Stimulated activated CD4-positive, alpha-beta T cell treated with anti-CD3 and anti-CD28 coated beads, Interleukin-2, amount 100 ng/mL, for 4 hours (primary cell): ENCODE data around the gene NCF4.

Experiments used
- DNase-seq: peaks from one replicate; pipeline ENCODE4 v3.0.0-alpha.2; 2020; ENCODE audit warnings: low read depth

The NCF4 gene

GRCh38 chr22:36864454-36865215 is 3.8 kb downstream of the NCF4 start:
- no peak for DNase-seq

DNA sequence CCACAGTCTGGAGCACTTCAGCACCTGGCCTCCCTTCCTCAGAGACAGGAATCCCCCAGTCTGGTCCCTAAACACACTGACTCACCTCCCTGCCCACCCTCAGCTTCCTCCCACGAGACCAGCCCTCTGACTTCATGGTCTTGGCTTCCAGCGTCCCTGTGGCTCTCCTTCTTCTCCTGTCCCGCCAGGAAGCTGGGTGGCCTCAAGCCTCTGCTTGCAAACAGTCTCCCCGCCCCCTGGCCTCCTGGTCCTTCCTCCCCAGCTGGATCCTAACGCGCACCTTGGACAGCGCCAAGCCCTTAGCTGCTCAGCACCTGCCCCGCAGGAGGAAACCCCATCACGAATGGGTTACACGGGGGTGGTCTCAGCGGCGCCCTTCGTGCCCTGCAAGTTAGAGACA is 4.5 kb downstream of the NCF4 start:
- no peak for DNase-seq

DNA sequence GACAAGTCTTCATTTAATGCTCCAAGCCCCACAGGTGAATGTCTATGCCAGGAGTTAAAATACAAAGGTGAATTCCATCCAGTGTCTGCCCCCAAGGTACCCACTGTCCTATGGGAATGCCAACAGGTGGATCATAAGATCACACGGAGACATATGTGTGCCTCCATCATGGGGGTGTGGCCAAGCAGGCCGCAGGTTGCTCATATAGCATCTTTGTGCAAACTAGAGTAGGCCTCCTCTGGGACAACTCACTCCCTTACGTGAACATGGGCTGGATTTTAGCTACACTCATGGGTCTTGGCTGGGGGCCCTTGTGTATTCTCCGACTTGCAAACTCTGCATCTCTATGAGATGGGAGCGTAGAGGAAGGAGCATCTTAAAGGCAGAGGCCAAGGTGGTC is 6.9 kb downstream of the NCF4 start:
- DNase-seq, result no peak

GRCh38 chr22:36868546-36869181 is 7.9 kb downstream of the NCF4 start:
- no peak for DNase-seq

GRCh38 chr22:36870250-36870649 is 9.4 kb downstream of the NCF4 start:
- DNase-seq, result no peak

GRCh38 chr22:36871669-36872081 is 10.9 kb downstream of the NCF4 start:
- DNase-seq, result no peak

GRCh38 chr22:36872084-36872483 is 11.3 kb downstream of the NCF4 start:
- no peak for DNase-seq

GRCh38 chr22:36872866-36873498 is 12.2 kb downstream of the NCF4 start:
- DNase-seq, result no peak

GRCh38 chr22:36873614-36874308 is 13.0 kb downstream of the NCF4 start:
- no peak for DNase-seq

- no peak for DNase-seq
Measured at GRCh38 chr22:36874309-36874696, 13.5 kb downstream of the NCF4 start.

GRCh38 chr22:36874736-36875135 is 13.9 kb downstream of the NCF4 start:
- no peak for DNase-seq

- DNase-seq, result no peak
Measured at GRCh38 chr22:36875741-36876140, 14.9 kb downstream of the NCF4 start.

DNA sequence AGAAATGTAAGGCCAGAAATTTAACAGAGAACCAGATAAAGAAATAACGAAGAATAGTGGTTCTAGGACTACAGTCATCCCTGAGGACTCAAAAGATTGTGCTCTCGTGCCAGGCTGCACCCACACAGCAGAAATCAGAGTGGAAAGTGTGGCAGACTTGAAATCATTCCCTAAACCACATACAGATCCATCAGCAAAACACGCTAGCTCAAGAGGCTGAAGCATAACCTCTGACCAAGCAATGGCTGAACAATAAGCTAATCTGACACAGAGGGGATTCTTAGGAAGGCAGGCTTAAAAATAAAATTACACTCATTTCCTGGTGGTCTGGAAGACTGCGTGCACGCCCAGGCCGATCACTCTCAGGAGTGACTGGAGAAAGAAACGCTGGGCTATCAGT is 19.0 kb downstream of the NCF4 start:
- DNase-seq, result no peak

DNA sequence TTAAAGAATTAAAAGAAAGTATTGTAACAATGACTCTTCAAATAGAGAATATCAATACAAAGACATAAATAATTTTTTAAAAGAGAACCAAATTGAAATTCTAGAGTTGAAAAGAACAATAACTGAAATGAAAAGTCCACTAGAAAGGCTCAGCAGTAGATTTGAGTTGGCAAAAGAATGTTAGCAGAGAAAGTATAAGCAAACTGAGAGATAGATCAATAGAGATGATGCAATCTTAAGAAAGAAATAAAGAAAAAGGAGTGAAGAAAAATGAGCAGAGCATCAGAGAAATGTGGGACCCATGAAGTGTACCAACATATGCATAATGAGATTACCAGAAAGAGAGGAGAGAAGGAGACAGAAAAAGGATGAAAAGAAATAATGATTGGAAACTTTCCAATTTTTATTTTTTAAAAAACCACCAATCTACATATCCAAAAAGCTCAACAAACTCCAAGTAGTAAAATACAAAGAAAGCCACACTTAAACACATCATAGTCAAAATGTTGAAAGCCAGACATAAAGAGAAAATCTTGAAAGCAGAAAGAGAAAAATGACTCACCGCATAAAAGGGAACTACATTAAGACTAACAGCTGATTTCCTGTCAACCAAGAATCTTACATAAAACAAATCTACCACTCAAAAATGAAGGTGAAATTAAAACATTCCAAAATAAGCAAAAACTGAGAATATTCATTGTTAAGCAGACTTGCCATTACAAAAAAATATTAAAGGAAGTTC is 20.9 kb downstream of the NCF4 start:
- no peak for DNase-seq

DNA sequence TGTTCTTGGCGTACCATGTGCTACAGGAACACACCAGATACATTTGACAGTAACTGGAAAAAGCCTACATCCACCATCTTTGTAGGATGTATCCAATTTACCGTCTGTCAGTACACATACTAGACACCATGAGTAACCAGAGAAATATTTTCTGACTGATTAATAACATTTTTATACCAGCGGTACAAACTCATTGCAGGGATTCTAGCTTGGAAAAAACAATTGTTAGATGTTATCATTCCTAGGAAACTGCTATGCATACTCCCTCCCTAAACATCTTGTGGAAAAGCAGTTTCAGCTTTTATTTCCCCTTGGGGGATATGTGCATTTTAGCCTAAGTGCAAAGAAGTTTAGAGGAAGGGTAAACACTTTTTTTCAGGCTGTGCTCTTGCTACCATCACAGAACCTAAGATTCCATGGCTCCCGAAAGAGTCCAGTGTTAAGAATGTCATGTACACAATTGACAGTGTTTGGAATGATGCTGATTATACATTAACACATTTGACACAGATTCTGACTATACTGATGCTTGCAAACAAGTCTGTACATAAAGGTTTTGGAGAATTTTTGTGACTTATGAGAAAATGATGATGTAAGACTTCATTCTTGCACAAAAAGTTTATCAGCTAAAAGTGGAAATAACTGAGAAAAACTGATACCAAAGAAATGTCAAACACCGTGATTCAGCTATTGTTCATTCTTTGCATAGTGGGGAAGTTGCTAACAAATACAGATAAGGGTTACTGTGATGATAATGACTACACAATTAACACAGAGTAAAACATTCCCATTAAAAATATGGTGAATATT is 23.7 kb downstream of the NCF4 start:
- no peak for DNase-seq

DNA sequence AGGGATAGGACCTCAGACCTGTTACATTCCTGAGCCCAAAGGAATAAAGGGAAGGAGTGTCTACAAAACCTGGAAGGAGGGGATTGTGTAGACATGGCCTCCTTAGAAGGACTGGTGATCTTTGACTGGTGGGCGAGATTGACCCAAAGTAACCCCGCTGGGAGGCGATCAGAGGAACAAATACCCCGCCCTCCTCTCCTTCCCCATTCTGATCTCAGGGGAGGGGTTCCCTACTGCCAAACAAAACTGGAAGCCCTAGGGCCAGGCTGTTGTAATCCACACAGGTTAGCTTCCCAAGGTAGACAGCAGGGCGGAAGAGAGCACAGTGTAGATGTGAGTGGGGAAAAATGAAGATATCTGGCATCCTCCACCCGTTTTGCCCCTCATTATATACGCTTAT is 24.7 kb downstream of the NCF4 start:
- no peak for DNase-seq

DNA sequence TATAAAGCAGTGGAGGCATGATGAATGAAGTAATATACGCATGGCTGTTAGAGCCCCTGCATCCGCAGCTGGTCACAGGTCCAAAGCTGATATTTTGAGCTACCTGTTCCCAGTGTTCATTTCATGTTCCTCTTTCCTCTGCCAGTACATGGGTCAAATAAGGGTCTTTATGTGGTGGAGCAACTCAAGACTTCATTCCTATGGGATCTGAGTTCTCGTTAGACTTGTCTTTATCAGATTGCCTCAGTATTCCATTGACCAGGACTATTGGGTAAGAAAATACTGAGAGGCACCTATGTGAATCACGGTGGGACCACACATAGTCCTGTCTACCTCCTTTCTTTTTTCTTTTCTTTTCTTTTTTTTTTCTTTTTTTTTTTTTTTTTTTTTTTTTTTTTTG is 25.2 kb downstream of the NCF4 start:
- DNase-seq, result no peak

- DNase-seq, result no peak
Measured at GRCh38 chr22:36887162-36887561, 26.4 kb downstream of the NCF4 start.

GRCh38 chr22:36891646-36892045 is 30.8 kb downstream of the NCF4 start:
- DNase-seq, result no peak

DNA sequence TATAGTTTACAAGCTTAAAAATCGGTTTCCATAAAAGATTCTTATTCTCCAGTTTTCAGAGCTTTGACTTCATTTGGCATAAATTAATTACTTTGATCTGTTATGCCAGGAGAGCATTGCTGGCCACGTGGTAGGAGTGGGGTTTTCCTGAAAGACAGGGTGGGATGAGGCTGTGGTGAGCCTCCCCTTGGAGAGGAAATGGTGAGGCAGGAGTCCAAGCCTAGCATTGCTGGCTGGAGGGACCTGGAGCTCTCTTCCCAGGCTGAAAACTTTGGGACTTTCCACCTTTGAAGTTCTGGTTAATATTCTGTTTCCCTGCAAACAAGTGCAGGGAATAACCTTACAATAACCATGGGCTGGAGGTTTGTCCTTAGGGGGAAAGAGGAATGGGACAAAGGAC is 31.5 kb downstream of the NCF4 start:
- DNase-seq, result no peak

DNA sequence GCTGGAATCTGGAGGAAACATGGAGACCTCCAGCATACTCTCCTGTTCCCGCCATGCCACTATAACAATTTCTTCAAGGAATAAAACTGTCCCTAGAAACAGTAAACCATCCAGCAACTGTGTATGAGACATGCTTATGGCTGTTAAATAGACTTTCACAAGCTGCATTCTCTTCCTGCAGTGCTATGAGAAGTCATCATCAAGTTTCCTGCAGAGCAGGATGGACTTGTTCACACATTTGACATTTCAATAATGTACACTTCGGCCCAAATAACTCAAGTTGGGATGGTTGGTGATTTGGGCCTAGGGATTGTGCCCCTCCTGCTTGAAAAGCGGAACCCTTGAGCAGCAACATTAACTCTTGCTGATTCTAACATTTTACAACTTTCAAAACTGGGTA is 32.5 kb downstream of the NCF4 start:
- no peak for DNase-seq
